ENCODE results near the gene LSM3. TPM values are rescaled to one million over a fixed set of nuclear protein-coding genes. Genes with fewer than 3 reads are reported as not detected.

LSM3 gene
- total RNA-seq, 1 experiment from 2014 or later = 17.7 TPM

DNA sequence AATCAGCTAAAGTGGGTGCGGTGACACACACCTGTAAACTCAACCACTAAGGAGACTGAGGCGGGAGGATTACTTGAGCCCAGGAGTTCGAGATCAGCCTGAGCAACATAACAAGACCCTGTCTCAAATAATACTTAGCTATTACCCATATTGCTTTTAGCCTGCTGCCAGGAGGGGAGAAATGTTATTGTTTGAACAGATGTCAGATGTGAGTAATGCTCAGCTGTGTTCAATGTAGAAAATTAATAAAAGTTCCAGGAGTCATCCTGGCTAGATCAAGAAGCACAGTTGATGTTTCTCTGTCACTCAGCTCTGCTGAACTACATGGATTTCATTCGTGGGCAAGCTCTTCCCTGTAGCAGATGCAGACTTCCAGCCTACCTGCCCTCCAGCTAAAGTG, 22.2 kb downstream of the LSM3 start:
- H3K4me1 Mint-ChIP-seq (ENCODE audit: low read depth, unreplicated experiment) = peaks cover 63% of the 10 kb centered on the region
- intact Hi-C loops (cut with micrococcal nuclease; ENCODE audit: unreplicated experiment) = no loop called here
- CTCF ChIA-PET = interaction anchor here (0.5 kb wide), 1 partner anchor 210 kb away, joined by 4 read pairs; no protein-coding TSS in a partner anchor
- no peak overlapping the region for H3K4me3 Mint-ChIP-seq (ENCODE audit: low read depth, unreplicated experiment)
- H3K36me3 Mint-ChIP-seq (ENCODE audit: insufficient read depth, unreplicated experiment) = peaks cover 9% of the 10 kb centered on the region
- no peaks in the 10 kb centered on the region for H3K27me3 Mint-ChIP-seq (ENCODE audit: unreplicated experiment)
- no peak for DNase-seq
- BruUV-seq (replicated peaks) = no TSS peak
- no peaks in the 10 kb centered on the region for H3K9me3 Mint-ChIP-seq (ENCODE audit: low read depth, unreplicated experiment)
- H3K27ac Mint-ChIP-seq (ENCODE audit: unreplicated experiment) = no peak overlapping the region
- TF ChIP-seq, protein P1, sequence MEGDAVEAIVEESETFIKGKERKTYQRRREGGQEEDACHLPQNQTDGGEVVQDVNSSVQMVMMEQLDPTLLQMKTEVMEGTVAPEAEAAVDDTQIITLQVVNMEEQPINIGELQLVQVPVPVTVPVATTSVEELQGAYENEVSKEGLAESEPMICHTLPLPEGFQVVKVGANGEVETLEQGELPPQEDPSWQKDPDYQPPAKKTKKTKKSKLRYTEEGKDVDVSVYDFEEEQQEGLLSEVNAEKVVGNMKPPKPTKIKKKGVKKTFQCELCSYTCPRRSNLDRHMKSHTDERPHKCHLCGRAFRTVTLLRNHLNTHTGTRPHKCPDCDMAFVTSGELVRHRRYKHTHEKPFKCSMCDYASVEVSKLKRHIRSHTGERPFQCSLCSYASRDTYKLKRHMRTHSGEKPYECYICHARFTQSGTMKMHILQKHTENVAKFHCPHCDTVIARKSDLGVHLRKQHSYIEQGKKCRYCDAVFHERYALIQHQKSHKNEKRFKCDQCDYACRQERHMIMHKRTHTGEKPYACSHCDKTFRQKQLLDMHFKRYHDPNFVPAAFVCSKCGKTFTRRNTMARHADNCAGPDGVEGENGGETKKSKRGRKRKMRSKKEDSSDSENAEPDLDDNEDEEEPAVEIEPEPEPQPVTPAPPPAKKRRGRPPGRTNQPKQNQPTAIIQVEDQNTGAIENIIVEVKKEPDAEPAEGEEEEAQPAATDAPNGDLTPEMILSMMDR (IDR thresholded peaks at IDR 0.05; ENCODE audit: unreplicated experiment) = no peak

DNA sequence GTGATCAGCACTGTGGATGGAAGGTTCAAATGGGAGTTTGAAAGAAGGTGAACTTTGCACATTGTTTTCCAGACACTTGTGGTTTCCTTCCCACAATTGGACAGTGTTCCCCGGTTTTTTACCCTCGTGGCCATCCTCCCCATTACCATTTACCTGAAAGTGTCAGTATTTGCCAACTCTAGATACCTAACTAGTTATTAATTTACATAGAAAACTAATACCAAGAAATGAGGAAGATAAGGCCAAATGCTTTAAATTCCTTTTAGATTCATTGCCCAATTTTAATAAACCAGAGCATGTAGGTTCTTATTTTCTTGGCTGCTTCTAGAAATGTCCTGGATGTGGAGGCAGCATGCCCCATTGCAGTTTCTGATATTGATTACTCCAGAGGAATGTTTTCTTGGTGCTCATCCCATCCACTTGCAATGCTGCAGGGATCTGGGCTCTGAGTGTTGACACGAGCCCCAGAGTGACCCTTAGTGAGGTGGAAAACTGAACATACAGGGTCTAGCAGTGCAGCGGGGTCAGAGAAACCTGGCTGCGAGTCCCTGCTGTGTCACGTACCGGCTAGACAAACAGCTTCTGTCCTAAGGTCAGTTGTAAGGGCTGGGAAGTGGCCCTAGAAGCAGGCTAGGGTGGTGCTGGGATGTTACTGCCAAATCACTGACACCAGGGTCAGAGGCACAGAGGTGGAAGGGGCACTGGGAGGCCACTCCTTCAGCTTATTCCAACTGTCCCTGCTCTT, 23.5 kb downstream of the LSM3 start:
- H3K27ac Mint-ChIP-seq (ENCODE audit: unreplicated experiment) = peak overlapping the region; percentile 66
- CTCF ChIA-PET = interaction anchor here (0.5 to 3.1 kb wide), 5 partner anchors 17 to 266 kb away, joined by 3 to 21 read pairs (median 7); no protein-coding TSS in a partner anchor
- TF ChIP-seq, protein P1 (IDR thresholded peaks at IDR 0.05; ENCODE audit: unreplicated experiment) = no peak
- H3K9me3 Mint-ChIP-seq (ENCODE audit: low read depth, unreplicated experiment) = no peaks in the 10 kb centered on the region
- no peak overlapping the region for H3K4me3 Mint-ChIP-seq (ENCODE audit: low read depth, unreplicated experiment)
- DNase-seq = peak; percentile 40
- H3K36me3 Mint-ChIP-seq (ENCODE audit: insufficient read depth, unreplicated experiment) = peaks cover 9% of the 10 kb centered on the region
- intact Hi-C loops (cut with micrococcal nuclease; ENCODE audit: unreplicated experiment) = loop anchor here (2.0 kb wide), 3 partner anchors 115 to 347 kb away; no protein-coding TSS in a partner anchor
- peaks cover 63% of the 10 kb centered on the region for H3K4me1 Mint-ChIP-seq (ENCODE audit: low read depth, unreplicated experiment)
- BruUV-seq (replicated peaks) = no TSS peak
- H3K27me3 Mint-ChIP-seq (ENCODE audit: unreplicated experiment) = no peaks in the 10 kb centered on the region

DNA sequence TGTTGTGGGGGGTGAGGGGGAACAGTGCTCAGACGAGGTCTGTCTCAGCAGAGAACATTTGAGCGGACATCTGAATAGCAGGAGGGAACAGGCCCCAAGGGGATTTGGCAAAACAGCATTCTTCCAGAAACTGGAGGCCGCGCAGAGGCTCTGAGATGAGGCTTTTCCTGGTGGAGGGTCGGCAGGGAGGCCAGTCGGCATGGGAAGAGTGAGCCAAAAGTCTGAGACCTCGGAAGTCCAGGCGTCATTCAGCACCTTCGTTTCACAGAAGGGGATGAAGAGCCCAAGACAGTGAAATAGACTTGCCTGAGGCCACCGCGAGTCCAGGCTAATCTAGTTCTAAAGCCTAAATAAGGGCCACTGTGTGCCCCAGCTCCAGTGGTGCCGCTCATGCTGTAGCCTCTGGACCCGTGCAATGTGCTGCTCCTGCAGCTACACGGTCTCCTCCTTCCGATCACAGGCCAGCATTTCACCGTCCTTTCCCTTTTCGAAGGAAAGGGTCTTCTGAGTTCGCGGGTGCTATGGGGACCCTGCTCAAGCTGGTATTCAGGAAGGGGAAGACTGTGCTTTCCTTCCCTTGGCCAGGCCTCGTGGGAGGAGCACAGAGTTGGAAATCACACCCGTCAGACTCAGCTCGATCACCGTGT, 24.4 kb downstream of the LSM3 start:
- Mint-ChIP-seq H3K27me3 (ENCODE audit: unreplicated experiment) (no peaks in the 10 kb centered on the region), H3K4me3 (ENCODE audit: low read depth, unreplicated experiment) (no peak overlapping the region), H3K27ac (ENCODE audit: unreplicated experiment) (no peak overlapping the region), H3K4me1 (ENCODE audit: low read depth, unreplicated experiment) (peaks cover 63% of the 10 kb centered on the region), H3K36me3 (ENCODE audit: insufficient read depth, unreplicated experiment) (peaks cover 9% of the 10 kb centered on the region), H3K9me3 (ENCODE audit: low read depth, unreplicated experiment) (no peaks in the 10 kb centered on the region)
- BruUV-seq (replicated peaks) = no TSS peak
- TF ChIP-seq, protein P1 (IDR thresholded peaks at IDR 0.05; ENCODE audit: unreplicated experiment) = no peak
- intact Hi-C loops (cut with micrococcal nuclease; ENCODE audit: unreplicated experiment) = loop anchor here (1.0 to 2.0 kb wide), 6 partner anchors 22 to 346 kb away; no protein-coding TSS in a partner anchor
- CTCF ChIA-PET = interaction anchor here (0.6 to 3.1 kb wide), 34 partner anchors 10 to 346 kb away, joined by 3 to 21 read pairs (median 5); partner anchors contain the start of genes LSM3, SLC6A6 and XPC
- DNase-seq = no peak

DNA sequence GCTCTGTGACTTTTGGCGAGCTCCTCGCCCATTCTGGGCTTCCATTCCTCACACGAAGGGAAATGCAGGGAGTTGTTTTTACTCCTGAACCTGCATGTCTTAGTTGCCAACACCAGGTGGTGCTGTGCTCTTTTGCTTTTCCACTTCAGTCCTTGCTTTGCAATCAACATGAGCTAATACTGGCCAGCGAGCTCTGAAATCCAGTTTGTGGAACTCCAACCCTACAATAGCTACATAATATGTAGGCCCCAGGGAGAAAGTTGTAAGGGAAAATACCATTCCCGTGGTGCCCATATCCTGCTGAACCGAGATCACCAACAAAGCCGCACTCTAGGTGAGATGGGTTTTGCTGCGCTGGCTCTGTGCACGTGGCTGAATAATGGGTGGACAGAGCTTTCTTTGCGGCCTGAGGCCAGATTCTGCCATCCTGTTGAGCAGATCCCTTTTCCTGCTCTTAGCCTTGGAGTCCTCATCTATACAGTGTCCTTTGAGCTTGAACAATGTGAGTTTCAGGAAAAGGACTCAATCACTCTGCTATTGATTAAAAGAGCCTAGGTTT, 25.0 kb downstream of the LSM3 start:
- TF ChIP-seq, protein P1 (IDR thresholded peaks at IDR 0.05; ENCODE audit: unreplicated experiment) = peak; percentile 71
- CTCF ChIA-PET = interaction anchor here (0.6 to 3.1 kb wide), 37 partner anchors 9 to 346 kb away, joined by 3 to 21 read pairs (median 5); partner anchors contain the start of genes LSM3, SLC6A6 and XPC
- no peak overlapping the region for H3K4me3 Mint-ChIP-seq (ENCODE audit: low read depth, unreplicated experiment)
- H3K27ac Mint-ChIP-seq (ENCODE audit: unreplicated experiment) = no peak overlapping the region
- DNase-seq = peak; percentile 64
- H3K36me3 Mint-ChIP-seq (ENCODE audit: insufficient read depth, unreplicated experiment) = peaks cover 5% of the 10 kb centered on the region
- no TSS peak for BruUV-seq (replicated peaks)
- no peaks in the 10 kb centered on the region for H3K9me3 Mint-ChIP-seq (ENCODE audit: low read depth, unreplicated experiment)
- H3K4me1 Mint-ChIP-seq (ENCODE audit: low read depth, unreplicated experiment) = peaks cover 63% of the 10 kb centered on the region
- intact Hi-C loops (cut with micrococcal nuclease; ENCODE audit: unreplicated experiment) = loop anchor here (1.0 to 2.0 kb wide), 6 partner anchors 22 to 345 kb away; no protein-coding TSS in a partner anchor
- H3K27me3 Mint-ChIP-seq (ENCODE audit: unreplicated experiment) = no peaks in the 10 kb centered on the region

Data from Calu3 (cell line).